HEK293T (cell line): Measurements from ENCODE around the gene MLX.

Experiments used
- CTCF ChIA-PET: fragments of 350-600 bp; formaldehyde crosslinking; extraction: SDS; loops from one replicate; lab custom pipeline; 2021; ENCODE audit warnings: antibody characterized with exemption, inconsistent platforms; lab: Yijun Ruan, JAX
- POLR2A ChIA-PET: fragments of 350-600 bp; formaldehyde crosslinking; extraction: SDS; loops from one replicate; lab custom pipeline; 2020; ENCODE audit warnings: antibody characterized with exemption, inconsistent platforms; lab: Yijun Ruan, JAX
- DNase-seq: peaks from one replicate; pipeline ENCODE4 v3.0.0; 2012; ENCODE audit warnings: mixed read lengths; ENCODE audit errors: extremely low spot score
- ARNT ChIP-seq: fragments of 450-650 bp; IDR thresholded peaks from 2 replicates; pipeline ENCODE4 v1.6.1; 2017; ENCODE audit warnings: mild to moderate bottlenecking
- BHLHE40 ChIP-seq: fragments of 450-650 bp; IDR thresholded peaks from 2 replicates; pipeline ENCODE4 v1.6.1; 2016; ENCODE audit warnings: mild to moderate bottlenecking, moderate library complexity, borderline replicate concordance
- CTBP1 ChIP-seq: fragments of 450-650 bp; IDR thresholded peaks from 2 replicates; pipeline ENCODE4 v1.6.1; 2016; ENCODE audit warnings: borderline replicate concordance
- ELF4 ChIP-seq: fragments of 450-650 bp; IDR thresholded peaks from 2 replicates; pipeline ENCODE4 v1.6.1; 2017; ENCODE audit warnings: antibody characterized with exemption
- FOXA1 ChIP-seq: fragments of 450-650 bp; IDR thresholded peaks from 2 replicates; pipeline ENCODE4 v1.6.1; 2016; ENCODE audit warnings: mild to moderate bottlenecking
- FOXK2 ChIP-seq: fragments of 450-650 bp; IDR thresholded peaks from 2 replicates; pipeline ENCODE4 v1.6.1; 2016; ENCODE audit warnings: mild to moderate bottlenecking
- FOXM1 ChIP-seq: fragments of 450-650 bp; IDR thresholded peaks from 2 replicates; pipeline ENCODE4 v1.6.1; 2017; ENCODE audit warnings: mild to moderate bottlenecking, borderline replicate concordance
- HDGF ChIP-seq: fragments of 450-650 bp; IDR thresholded peaks from 2 replicates; pipeline ENCODE4 v1.6.1; 2017; ENCODE audit warnings: antibody characterized with exemption, borderline replicate concordance
- L3MBTL2 ChIP-seq: fragments of 450-650 bp; conservative IDR thresholded peaks from 2 replicates; pipeline ENCODE4 v1.6.1; 2016; ENCODE audit warnings: mild to moderate bottlenecking
- LEF1 ChIP-seq: fragments of 450-650 bp; IDR thresholded peaks from 2 replicates; pipeline ENCODE4 v1.6.1; 2017; ENCODE audit warnings: mild to moderate bottlenecking, borderline replicate concordance
- NFRKB ChIP-seq: fragments of 450-650 bp; IDR thresholded peaks from 2 replicates; pipeline ENCODE4 v1.6.1; 2016; ENCODE audit warnings: mild to moderate bottlenecking, moderate library complexity
- SP1 ChIP-seq: fragments of 450-650 bp; IDR thresholded peaks from 2 replicates; pipeline ENCODE4 v1.6.1; 2017
- SUZ12 ChIP-seq: fragments of 450-650 bp; IDR thresholded peaks from 2 replicates; pipeline ENCODE4 v1.6.1; 2016; ENCODE audit warnings: mild to moderate bottlenecking
- TARDBP ChIP-seq: fragments of 450-650 bp; IDR thresholded peaks from 2 replicates; pipeline ENCODE4 v1.6.1; 2016
- ZNF384 ChIP-seq: fragments of 450-650 bp; IDR thresholded peaks from 2 replicates; pipeline ENCODE4 v1.6.1; 2016
- TF ChIP-seq, protein P1 (sequence below): fragments of 450-650 bp; IDR thresholded peaks from 2 replicates; pipeline ENCODE4 v1.6.1; 2016

MLX gene

DNA sequence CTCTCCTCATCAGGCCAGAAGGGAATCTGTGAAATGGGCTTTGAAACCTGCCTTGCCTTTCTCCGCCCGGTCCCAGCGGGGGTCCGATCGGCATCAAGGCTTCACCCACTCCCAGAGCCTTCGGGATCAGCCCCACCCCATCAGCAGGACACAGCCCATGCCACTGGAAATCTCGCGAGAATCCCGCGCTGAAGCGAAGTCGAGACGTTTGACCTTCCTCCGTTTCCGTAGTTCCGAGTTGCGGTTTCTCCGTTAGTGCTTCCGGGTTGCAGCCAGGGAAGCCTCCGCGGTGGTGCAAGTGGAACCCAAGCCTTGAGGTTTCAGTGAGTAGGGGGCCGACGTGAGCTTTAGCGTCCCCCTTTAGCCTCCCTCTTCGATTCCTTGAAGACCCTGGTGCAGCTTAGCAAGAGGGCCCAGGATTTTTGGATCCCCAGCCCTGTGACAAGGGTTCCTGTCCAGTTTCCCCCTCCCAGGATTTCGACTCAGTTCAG is 5.0 kb upstream of the MLX start, which contains the start of gene COASY:
COASY (plus strand) TSS at position 252 of the 491 bp plus-strand sequence. CDS start 475 bp downstream, outside the sequence.
- DNase-seq: peak; percentile 96
- TF ChIP-seq SP1 (no peak; the same call in 1 of the 2 replicates), ELF4 (peak; percentile 92), TARDBP (no peak), ARNT (no peak), LEF1 (no peak), NFRKB (no peak), SUZ12 (no peak), ZNF384 (no peak), HDGF (no peak), FOXA1 (no peak), BHLHE40 (no peak), CTBP1 (no peak; the same call in 1 of the 2 replicates), FOXK2 (no peak), L3MBTL2 (peak; percentile 71), FOXM1 (no peak)
- TF ChIP-seq, protein P1, sequence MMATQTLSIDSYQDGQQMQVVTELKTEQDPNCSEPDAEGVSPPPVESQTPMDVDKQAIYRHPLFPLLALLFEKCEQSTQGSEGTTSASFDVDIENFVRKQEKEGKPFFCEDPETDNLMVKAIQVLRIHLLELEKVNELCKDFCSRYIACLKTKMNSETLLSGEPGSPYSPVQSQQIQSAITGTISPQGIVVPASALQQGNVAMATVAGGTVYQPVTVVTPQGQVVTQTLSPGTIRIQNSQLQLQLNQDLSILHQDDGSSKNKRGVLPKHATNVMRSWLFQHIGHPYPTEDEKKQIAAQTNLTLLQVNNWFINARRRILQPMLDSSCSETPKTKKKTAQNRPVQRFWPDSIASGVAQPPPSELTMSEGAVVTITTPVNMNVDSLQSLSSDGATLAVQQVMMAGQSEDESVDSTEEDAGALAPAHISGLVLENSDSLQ: no peak
- POLR2A ChIA-PET: no interaction called here
- CTCF ChIA-PET: no interaction called here

DNA sequence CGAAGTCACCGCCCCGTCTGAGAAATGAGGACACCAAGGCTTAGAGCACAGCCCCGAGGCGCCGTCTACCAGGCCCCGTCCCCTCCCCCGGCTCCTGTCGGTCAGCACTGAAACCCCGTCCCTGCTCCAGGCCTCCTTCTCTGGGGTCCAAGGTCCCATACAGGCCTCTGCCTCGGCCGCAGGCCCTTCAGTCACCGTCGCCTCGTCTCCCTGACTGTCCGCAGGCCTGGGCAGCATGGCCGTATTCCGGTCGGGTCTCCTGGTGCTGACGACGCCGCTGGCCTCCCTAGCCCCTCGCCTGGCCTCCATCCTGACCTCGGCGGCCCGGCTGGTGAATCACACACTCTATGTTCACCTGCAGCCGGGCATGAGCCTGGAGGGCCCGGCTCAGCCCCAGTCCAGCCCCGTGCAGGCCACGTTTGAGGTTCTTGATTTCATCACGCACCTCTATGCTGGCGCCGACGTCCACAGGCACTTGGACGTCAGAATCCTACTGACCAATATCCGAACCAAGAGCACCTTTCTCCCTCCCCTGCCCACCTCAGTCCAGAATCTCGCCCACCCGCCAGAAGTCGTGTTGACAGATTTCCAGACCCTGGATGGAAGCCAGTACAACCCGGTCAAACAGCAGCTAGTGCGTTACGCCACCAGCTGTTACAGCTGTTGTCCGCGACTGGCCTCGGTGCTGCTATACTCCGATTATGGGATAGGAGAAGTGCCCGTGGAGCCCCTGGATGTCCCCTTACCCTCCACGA is 4.3 kb upstream of the MLX start:
- ChIA-PET CTCF (no interaction called here), POLR2A (interaction anchor here (4.6 kb wide), 1 partner anchor 8 kb away, joined by 30 read pairs; no protein-coding TSS in a partner anchor)
- DNase-seq: peak; percentile 34
- TF ChIP-seq L3MBTL2: peak; percentile 33
- no peak for TF ChIP-seq BHLHE40

DNA sequence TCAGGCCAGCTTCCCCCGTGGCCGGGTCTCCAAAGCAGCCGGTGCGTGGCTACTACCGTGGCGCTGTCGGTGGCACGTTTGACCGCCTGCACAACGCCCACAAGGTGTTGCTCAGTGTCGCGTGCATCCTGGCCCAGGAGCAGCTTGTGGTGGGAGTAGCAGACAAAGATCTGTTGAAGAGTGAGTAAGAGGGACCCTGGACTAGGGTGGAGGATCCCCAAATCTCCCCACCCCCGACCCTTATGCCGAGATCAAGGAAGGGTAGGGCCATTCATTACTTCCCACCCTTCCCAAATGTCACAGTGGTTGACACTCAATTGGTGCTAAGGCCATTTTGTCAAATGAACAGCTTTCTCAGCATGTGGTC is 3.8 kb upstream of the MLX start:
- CTCF ChIA-PET: no interaction called here
- POLR2A ChIA-PET: interaction anchor here (4.6 kb wide), 1 partner anchor 9 kb away, joined by 30 read pairs; no protein-coding TSS in a partner anchor
- no peak for TF ChIP-seq FOXA1
- TF ChIP-seq ELF4: no peak
- TF ChIP-seq HDGF: no peak
- no peak for TF ChIP-seq CTBP1
- TF ChIP-seq FOXM1: no peak
- TF ChIP-seq SUZ12: no peak
- TF ChIP-seq LEF1: no peak
- no peak for TF ChIP-seq ZNF384
- DNase-seq: no peak

DNA sequence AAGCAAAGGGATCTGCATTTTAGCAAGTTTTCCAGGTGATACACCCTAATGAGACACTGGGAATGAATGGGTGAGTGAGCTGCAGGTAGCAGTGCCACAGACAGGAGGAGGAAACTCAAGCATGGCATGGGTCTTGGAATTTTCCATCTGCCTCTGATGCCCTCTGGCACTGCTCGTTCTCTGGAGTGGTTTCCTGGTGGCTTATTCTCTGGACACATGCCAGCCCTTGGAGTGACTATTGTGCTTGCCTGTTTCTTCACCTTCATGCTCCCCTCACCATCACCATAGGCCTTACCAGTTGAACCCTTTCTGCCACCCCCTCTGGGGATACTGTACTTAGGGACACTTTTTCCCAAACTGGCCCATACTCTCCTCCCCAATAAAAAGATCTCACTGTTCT is 3.4 kb upstream of the MLX start:
- DNase-seq: no peak
- TF ChIP-seq HDGF: no peak
- no peak for TF ChIP-seq ELF4
- no peak for TF ChIP-seq TARDBP
- TF ChIP-seq, protein P1: no peak
- TF ChIP-seq FOXM1: no peak
- no peak for TF ChIP-seq ZNF384
- no peak for TF ChIP-seq CTBP1
- TF ChIP-seq LEF1: no peak
- no peak for TF ChIP-seq SP1
- no peak for TF ChIP-seq SUZ12
- no peak for TF ChIP-seq NFRKB
- no peak for TF ChIP-seq BHLHE40
- no peak for TF ChIP-seq FOXA1
- TF ChIP-seq L3MBTL2: no peak
- POLR2A ChIA-PET: interaction anchor here (4.6 kb wide), 1 partner anchor 9 kb away, joined by 30 read pairs; no protein-coding TSS in a partner anchor
- CTCF ChIA-PET: no interaction called here

DNA sequence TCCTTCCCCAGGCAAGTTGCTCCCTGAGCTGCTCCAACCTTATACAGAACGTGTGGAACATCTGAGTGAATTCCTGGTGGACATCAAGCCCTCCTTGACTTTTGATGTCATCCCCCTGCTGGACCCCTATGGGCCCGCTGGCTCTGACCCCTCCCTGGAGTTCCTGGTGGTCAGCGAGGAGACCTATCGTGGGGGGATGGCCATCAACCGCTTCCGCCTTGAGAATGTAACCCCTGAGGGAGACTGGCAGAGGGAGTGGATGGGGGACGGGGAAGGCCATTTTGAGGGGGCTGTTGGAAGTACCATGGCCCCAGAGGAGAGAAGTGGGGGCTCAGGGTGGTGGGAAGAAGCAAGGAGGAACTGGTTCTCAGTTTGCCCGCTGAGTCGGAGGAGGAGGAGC is 3.0 kb upstream of the MLX start:
- CTCF ChIA-PET: no interaction called here

More for the DNA sequence above, 3.0 kb upstream of the MLX start:
- POLR2A ChIA-PET: interaction anchor here (0.6 to 4.6 kb wide), 7 partner anchors 10 to 117 kb away, joined by 3 to 30 read pairs (median 6); partner anchors contain the start of genes NAGLU, PLEKHH3, RETREG3 and TUBG1
- TF ChIP-seq SUZ12: no peak
- no peak for TF ChIP-seq ELF4
- TF ChIP-seq FOXM1: no peak
- TF ChIP-seq NFRKB: no peak
- TF ChIP-seq HDGF: no peak
- no peak for TF ChIP-seq SP1
- TF ChIP-seq FOXK2: no peak
- TF ChIP-seq CTBP1: no peak
- TF ChIP-seq ARNT: no peak
- no peak for TF ChIP-seq BHLHE40
- no peak for TF ChIP-seq TARDBP
- no peak for TF ChIP-seq LEF1
- TF ChIP-seq L3MBTL2: no peak
- TF ChIP-seq ZNF384: no peak
- TF ChIP-seq, protein P1: no peak
- TF ChIP-seq FOXA1: no peak
- no peak for DNase-seq
